OCI-LY7 (cell line): ENCODE measurements around the gene EFCAB5. TPM values are rescaled to one million over a fixed set of nuclear protein-coding genes. Genes with fewer than 3 reads are reported as not detected.

Experiments
- BruUV-seq: library from RNA; stranded (reverse); fragments of 400-500 nt; replicated peaks from 2 replicates; lab custom pipeline; 2021; lab: Mats Ljungman, UMichigan
- CTCF ChIA-PET: fragments of 300-600 bp; sonication (Branson Sonifier 250); formaldehyde crosslinking; loops from one replicate; lab custom pipeline; 2022; ENCODE audit warnings: antibody characterized with exemption; ENCODE audit not compliant: unreplicated experiment; lab: Charles Lee
- POLR2A ChIA-PET: fragments of 300-600 bp; sonication (Branson Sonifier 250); formaldehyde crosslinking; loops from one replicate; lab custom pipeline; 2022; ENCODE audit warnings: antibody characterized with exemption; lab: Charles Lee
- DNase-seq: peaks from one replicate; pipeline ENCODE4 v3.0.0-alpha.2; 2015; ENCODE audit warnings: low spot score
- H2AFZ ChIP-seq: fragments of 200-600 bp; sonication (generic), shearing (Covaris generic); 2 replicates; pipeline ENCODE4 v1.6.1; 2014; ENCODE audit warnings: mild to moderate bottlenecking, antibody characterized with exemption, low read length, moderate library complexity
- H3K27ac ChIP-seq: fragments of 200-600 bp; sonication (generic); 2 replicates; pipeline ENCODE4 v1.5.1; 2014; ENCODE audit warnings: mixed run types, low read depth, mild to moderate bottlenecking, moderate library complexity, low read length, inconsistent platforms; ENCODE audit not compliant: poor library complexity, severe bottlenecking
- H3K36me3 ChIP-seq: fragments of 200-600 bp; sonication (generic); 2 replicates; pipeline ENCODE4 v1.6.1; 2014; ENCODE audit warnings: mild to moderate bottlenecking, antibody characterized with exemption, low read length, moderate library complexity, mixed read lengths; ENCODE audit not compliant: insufficient read depth
- H3K4me1 ChIP-seq: fragments of 200-600 bp; sonication (generic); 2 replicates; pipeline ENCODE4 v1.5.1; 2014; ENCODE audit warnings: mild to moderate bottlenecking, low read length; ENCODE audit not compliant: insufficient read depth, poor library complexity, severe bottlenecking
- H3K4me2 ChIP-seq: fragments of 200-600 bp; sonication (generic); 2 replicates; pipeline ENCODE4 v1.6.1; 2014; ENCODE audit warnings: mild to moderate bottlenecking, low read length
- H3K4me3 ChIP-seq: fragments of 200-600 bp; sonication (generic); 2 replicates; pipeline ENCODE4 v1.5.1; 2014; ENCODE audit warnings: mild to moderate bottlenecking, low read depth, low read length; ENCODE audit not compliant: poor library complexity, severe bottlenecking
- H3K79me2 ChIP-seq: fragments of 200-600 bp; sonication (generic); 2 replicates; pipeline ENCODE4 v1.6.1; 2016; ENCODE audit warnings: low read depth, mild to moderate bottlenecking, low read length, moderate library complexity, mixed read lengths; ENCODE audit not compliant: insufficient read depth
- H3K9me2 ChIP-seq: fragments of 200-600 bp; sonication (generic); 2 replicates; pipeline ENCODE4 v1.6.1; 2016; ENCODE audit warnings: mild to moderate bottlenecking, low read length, mixed read lengths; ENCODE audit not compliant: insufficient read depth
- H3K9me3 ChIP-seq: fragments of 200-600 bp; sonication (generic); 2 replicates; pipeline ENCODE4 v1.6.1; 2014; ENCODE audit warnings: mild to moderate bottlenecking, mixed run types, low read length, mixed read lengths
- H4K20me1 ChIP-seq: fragments of 200-600 bp; sonication (generic); 2 replicates; pipeline ENCODE4 v1.6.1; 2014; ENCODE audit warnings: mild to moderate bottlenecking, antibody characterized with exemption, low read length, moderate library complexity, mixed read lengths; ENCODE audit not compliant: insufficient read depth
- EZH2phosphoT487 ChIP-seq: fragments of 200-600 bp; sonication (generic); IDR thresholded peaks from 2 replicates; pipeline ENCODE4 v1.6.1; 2018; ENCODE audit warnings: low read depth, borderline replicate concordance, mild to moderate bottlenecking, mixed run types, antibody characterized with exemption, low read length, moderate library complexity, mixed read lengths
- intact Hi-C: fragments of 100-400 bp; cut with micrococcal nuclease; formaldehyde crosslinking; loops from one replicate; pipeline ENCODE4 v1.10.0; 2022; ENCODE audit not compliant: unreplicated experiment
- total RNA-seq, 2 experiments: library from RNA; depleted of rRNA in 1 of 2; stranded (reverse); fragments of >200 nt in 1 of 2; shearing (Covaris generic) in 1 of 2; gene quantifications; 2 replicates each; pipeline ENCODE4 v1.2.3, GENCODE V29; 2014 to 2022
- TF ChIP-seq, protein P1 (sequence below): fragments of 200-600 bp; sonication (generic); conservative IDR thresholded peaks from 2 replicates; pipeline ENCODE4 v1.5.1; 2014; ENCODE audit warnings: mild to moderate bottlenecking, antibody characterized with exemption, low read length, moderate library complexity, mixed read lengths

Gene EFCAB5
- total RNA-seq, 2 experiments from 2014 or later, result 1.9 to 2.2 TPM

DNA sequence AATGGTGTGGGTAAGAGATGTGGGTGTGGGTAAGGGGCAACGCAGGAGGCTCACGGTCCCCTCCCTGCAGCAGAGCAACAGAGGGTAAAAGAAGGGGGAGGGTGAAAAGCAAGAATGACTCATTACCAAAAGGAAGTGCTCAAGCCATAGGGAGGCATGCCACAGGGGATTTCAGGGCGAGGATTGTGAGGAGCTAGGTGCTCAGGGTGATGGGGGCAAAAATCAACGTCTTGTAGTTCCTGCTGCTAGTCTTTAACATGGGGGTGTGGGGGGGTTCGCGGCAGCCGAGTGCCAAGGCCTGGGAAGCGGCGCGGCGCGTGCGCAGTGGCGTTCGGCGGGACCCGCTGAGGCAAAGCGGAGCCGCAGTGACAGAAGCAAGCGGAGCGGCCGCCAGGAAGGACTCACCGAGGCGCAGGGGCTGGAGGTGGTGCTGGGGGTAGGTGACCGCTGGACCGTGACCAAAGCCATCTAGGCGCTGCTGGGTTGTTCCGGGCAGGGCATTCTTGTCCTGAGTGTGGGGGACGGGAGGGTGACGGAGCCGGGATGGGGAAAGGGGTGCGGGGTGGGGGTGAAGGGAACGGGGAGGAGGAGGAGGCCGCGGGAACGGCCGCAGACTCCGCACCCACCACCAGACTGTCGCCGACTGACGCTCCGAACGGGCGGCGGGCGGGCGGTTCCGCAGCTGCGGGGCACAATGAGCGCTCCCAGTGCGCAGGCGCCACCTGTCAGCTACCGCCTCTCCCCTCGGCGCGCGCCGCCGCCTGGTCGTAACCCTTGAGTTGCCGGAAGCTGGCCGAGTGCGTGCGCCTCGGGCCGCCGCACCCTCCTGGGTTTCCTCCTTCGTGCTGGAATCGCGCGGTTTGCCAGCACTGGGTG is 11.7 kb upstream of the EFCAB5 start, which contains the start of gene SSH2:
Gene SSH2 (minus strand): TSS at position 696 of the 876 bp plus-strand sequence. CDS start 228 bp downstream, at position 468.
- TF ChIP-seq EZH2phosphoT487, result no peak
- TF ChIP-seq, protein P1, sequence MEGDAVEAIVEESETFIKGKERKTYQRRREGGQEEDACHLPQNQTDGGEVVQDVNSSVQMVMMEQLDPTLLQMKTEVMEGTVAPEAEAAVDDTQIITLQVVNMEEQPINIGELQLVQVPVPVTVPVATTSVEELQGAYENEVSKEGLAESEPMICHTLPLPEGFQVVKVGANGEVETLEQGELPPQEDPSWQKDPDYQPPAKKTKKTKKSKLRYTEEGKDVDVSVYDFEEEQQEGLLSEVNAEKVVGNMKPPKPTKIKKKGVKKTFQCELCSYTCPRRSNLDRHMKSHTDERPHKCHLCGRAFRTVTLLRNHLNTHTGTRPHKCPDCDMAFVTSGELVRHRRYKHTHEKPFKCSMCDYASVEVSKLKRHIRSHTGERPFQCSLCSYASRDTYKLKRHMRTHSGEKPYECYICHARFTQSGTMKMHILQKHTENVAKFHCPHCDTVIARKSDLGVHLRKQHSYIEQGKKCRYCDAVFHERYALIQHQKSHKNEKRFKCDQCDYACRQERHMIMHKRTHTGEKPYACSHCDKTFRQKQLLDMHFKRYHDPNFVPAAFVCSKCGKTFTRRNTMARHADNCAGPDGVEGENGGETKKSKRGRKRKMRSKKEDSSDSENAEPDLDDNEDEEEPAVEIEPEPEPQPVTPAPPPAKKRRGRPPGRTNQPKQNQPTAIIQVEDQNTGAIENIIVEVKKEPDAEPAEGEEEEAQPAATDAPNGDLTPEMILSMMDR, result no peak
- ChIA-PET CTCF (interaction anchor here (0.6 to 2.5 kb wide), 5 partner anchors 49 to 289 kb away, joined by 4 to 16 read pairs (median 8); no protein-coding TSS in a partner anchor), POLR2A (interaction anchor here (0.6 to 3.0 kb wide), 11 partner anchors 7 to 1237 kb away, joined by 3 to 74 read pairs (median 5); no protein-coding TSS in a partner anchor)
- intact Hi-C loops, result loop anchor here (5.0 kb wide), 3 partner anchors 93 to 668 kb away; no protein-coding TSS in a partner anchor
- 0 out of 2 replicates have a peak, but pooled peaks cover 14% of the 10 kb centered on the region for H4K20me1 ChIP-seq
- peak within 1 kb of the TSS; percentile 62 for H2AFZ ChIP-seq
- H3K79me2 ChIP-seq, result peaks cover 54% of the 10 kb centered on the region
- H3K9me2 ChIP-seq, result no peaks in the 10 kb centered on the region
- H3K4me2 ChIP-seq, result peak within 1 kb of the TSS; percentile 97
- no TSS peak for BruUV-seq
- H3K4me1 ChIP-seq, result peaks cover 37% of the 10 kb centered on the region
- H3K4me3 ChIP-seq, result peak within 1 kb of the TSS; percentile 84
- H3K27ac ChIP-seq, result peak within 1 kb of the TSS; percentile 95
- peaks cover 27% of the 10 kb centered on the region for H3K36me3 ChIP-seq
- DNase-seq, result peak; percentile 97
- H3K9me3 ChIP-seq, result no peaks in the 10 kb centered on the region

DNA sequence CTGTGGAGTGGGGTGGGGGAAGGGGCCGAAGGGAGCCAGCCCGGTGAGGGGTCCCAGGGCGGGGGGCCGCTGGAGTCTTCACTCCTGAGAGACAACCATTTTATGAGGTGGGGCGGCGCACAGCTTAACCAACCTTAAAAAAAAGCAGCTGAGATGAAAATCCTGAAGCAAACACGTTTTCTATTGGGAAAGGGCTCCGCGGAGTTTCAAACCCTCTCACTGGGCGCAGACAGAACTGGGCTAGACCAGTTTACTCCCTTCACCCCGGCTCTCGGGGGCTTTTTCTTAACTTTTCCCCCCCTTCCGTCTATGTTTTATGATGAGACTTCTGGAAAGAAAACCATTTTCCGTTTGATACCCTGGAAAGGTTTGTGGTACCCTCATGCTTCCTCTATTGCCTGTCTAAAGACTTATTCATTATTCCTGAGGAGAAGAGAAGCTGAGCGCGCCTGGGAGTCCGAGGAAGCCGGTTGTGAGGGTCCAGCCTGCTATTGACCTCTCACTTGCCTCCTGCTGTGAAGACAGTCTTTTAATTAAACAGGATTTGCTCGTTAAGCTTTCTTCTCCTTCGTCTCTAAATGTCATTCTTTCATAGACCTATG is 10.9 kb upstream of the EFCAB5 start:
- Histone ChIP-seq H3K79me2 (peaks cover 46% of the 10 kb centered on the region), H3K4me3 (peak overlapping the region; percentile 84), H3K36me3 (peaks cover 20% of the 10 kb centered on the region), H2AFZ (peak overlapping the region; percentile 62), H3K27ac (peak overlapping the region; percentile 95), H4K20me1 (0 out of 2 replicates have a peak, but pooled peaks cover 14% of the 10 kb centered on the region), H3K4me2 (peak overlapping the region; percentile 97), H3K9me2 (no peaks in the 10 kb centered on the region), H3K4me1 (peaks cover 37% of the 10 kb centered on the region), H3K9me3 (no peaks in the 10 kb centered on the region)
- TSS peak; percentile 79 for BruUV-seq
- TF ChIP-seq EZH2phosphoT487, result no peak
- ChIA-PET POLR2A (interaction anchor here (0.6 to 3.0 kb wide), 23 partner anchors 8 to 240 kb away, joined by 3 to 74 read pairs (median 4); no protein-coding TSS in a partner anchor), CTCF (interaction anchor here (0.6 to 2.5 kb wide), 9 partner anchors 63 to 463 kb away, joined by 3 to 16 read pairs (median 5); no protein-coding TSS in a partner anchor)
- DNase-seq, result no peak
- intact Hi-C loops, result loop anchor here (1.0 to 5.0 kb wide), 5 partner anchors 63 to 291 kb away; no protein-coding TSS in a partner anchor
